Psoas muscle (tissue), 8 donors: ENCODE data around the gene CEBPG. TPM values are rescaled to one million over a fixed set of nuclear protein-coding genes. Genes with fewer than 3 reads are reported as not detected.

Experiments used
- ATAC-seq, 4 donors: fragments of 200-7000 bp; cut with Tn5 transposase; one replicate each; pipeline ENCODE4 v1.9.1; 2020; ENCODE audit warnings: moderate library complexity in 3 of 4, mild to moderate bottlenecking in 2 of 4
- DNase-seq, 2 donors: peaks; one replicate each; pipeline ENCODE4 v3.0.0-alpha.2; 2020
- H3K27ac ChIP-seq: fragments of 200-600 bp; one replicate; pipeline ENCODE4 v1.8.0; 2022
- H3K27me3 ChIP-seq, 3 donors: fragments of 200-600 bp in 1 of 3; one replicate each; pipeline versions ENCODE4 v1.6.1 to v1.8.0; 2013 to 2022; ENCODE audit warnings: low read length in 2 of 3, mild to moderate bottlenecking in 2 of 3, moderate library complexity in 1 of 3; ENCODE audit not compliant: insufficient read depth in 3 of 3
- H3K36me3 ChIP-seq, 2 donors: fragments of 200-600 bp in 1 of 2; one replicate each; pipeline versions ENCODE4 v1.6.1 to v1.8.0; 2013 to 2022; ENCODE audit warnings: low read depth in 1 of 2, mild to moderate bottlenecking in 1 of 2, moderate library complexity in 1 of 2; ENCODE audit not compliant: insufficient read depth in 1 of 2
- H3K4me1 ChIP-seq: fragments of 200-600 bp; one replicate; pipeline ENCODE4 v1.8.0; 2022
- H3K4me3 ChIP-seq: fragments of 200-600 bp; one replicate; pipeline ENCODE4 v1.8.0; 2022; ENCODE audit warnings: mild to moderate bottlenecking
- H3K9me3 ChIP-seq: fragments of 200-600 bp; one replicate; pipeline ENCODE4 v1.8.0; 2022
- CTCF ChIP-seq: fragments of 200-600 bp; IDR thresholded peaks from one replicate; pipeline ENCODE4 v1.8.0; 2022; ENCODE audit warnings: antibody characterized with exemption
- WGBS, 3 donors: extraction: QIAGEN DNeasy Blood & Tissue Kit; methylation state at CpG; one replicate each; pipeline versions ENCODE4 v1.1.6 to v1.1.7; 2013; 5-methylcytosine and 5-hydroxymethylcytosine counted together
- intact Hi-C, 2 donors: fragments of 100-400 bp; cut with DNase I; formaldehyde crosslinking; loops; one replicate each; pipeline versions ENCODE4 v1.11.0 to v1.14.2; 2022
- polyA plus RNA-seq, 3 donors: library from polyadenylated mRNA; stranded (reverse); fragments of 200-250 nt; gene quantifications; one replicate each; pipeline ENCODE4 v1.2.3, GENCODE V29; 2013
- total RNA-seq, 4 donors: library from RNA; stranded (reverse); fragmentation: NEBNext Ultra II Directional in 2 of 4; extraction: Animal tissue kit (Norgen Biotek cat#: 25700) in 2 of 4; gene quantifications; one replicate each; pipeline versions ENCODE4 v1.2.1 to v1.2.4, GENCODE V29; 2021 to 2023
- donor health status: healthy with polysubstance abuse.
- donor health status: DM: no; HTN: no; CAD: no; lungs with moderate emphysema.
- donor health status: Bipolar disorder and iron deficiency.
- donor health status: healthy.
- donor health status: DM: yes; HTN: yes; CAD: no.
- donor health status: DM: no; HTN: no; CAD: no.
- donor health status: DM: no; HTN: no; CAD: no.
- donor health status: DM: yes; HTN: yes; CAD: no.

Gene CEBPG
- total and polyA plus RNA-seq, 7 donors: 29.9 to 95.7 (median 50.1) TPM

- Histone ChIP-seq H3K27ac (no peak overlapping the region), H3K36me3 (no peaks in the 10 kb centered on the region), H3K4me1 (no peaks in the 10 kb centered on the region), H3K4me3 (no peak overlapping the region), H3K27me3 (peaks cover 0 to 2% (median 0%) of the 10 kb centered on the region in 3 donors), H3K9me3 (no peaks in the 10 kb centered on the region)
- intact Hi-C loops: loop anchor here in 1 of 2 donors (5.0 kb wide), 1 partner anchor 39 kb away; no protein-coding TSS in a partner anchor
- TF ChIP-seq CTCF: no peak
- 76 to 83% (median 78%) methylated on average over 6 of the region's 6 CpGs for WGBS, 3 donors
- no peak for ATAC-seq
- no peak for DNase-seq
These were observed 7.4 kb upstream of the CEBPG start for GRCh38 chr19:33366127-33366526.

- Histone ChIP-seq H3K36me3 (no peaks in the 10 kb centered on the region), H3K27ac (no peak overlapping the region), H3K4me1 (no peaks in the 10 kb centered on the region), H3K4me3 (no peak overlapping the region), H3K27me3 (peaks cover 0 to 2% (median 0%) of the 10 kb centered on the region in 3 donors), H3K9me3 (no peaks in the 10 kb centered on the region)
- 72 to 86% (median 84%) methylated on average over 5 of the region's 5 CpGs for WGBS, 3 donors
- intact Hi-C loops: loop anchor here in 1 of 2 donors (5.0 kb wide), 1 partner anchor 40 kb away; no protein-coding TSS in a partner anchor
- DNase-seq (no peak), ATAC-seq (no peak)
- no peak for TF ChIP-seq CTCF
These were observed 6.6 kb upstream of the CEBPG start for GRCh38 chr19:33366897-33367296.

GRCh38 chr19:33368074-33368864, 5.2 kb upstream of the CEBPG start:
- Histone ChIP-seq H3K4me3 (no peak overlapping the region), H3K27ac (no peak overlapping the region), H3K9me3 (no peaks in the 10 kb centered on the region), H3K27me3 (peaks cover 0 to 2% (median 0%) of the 10 kb centered on the region in 3 donors), H3K4me1 (no peaks in the 10 kb centered on the region), H3K36me3 (no peaks in the 10 kb centered on the region)
- 55 to 71% (median 71%) methylated on average over 5 of the region's 5 CpGs for WGBS, 3 donors
- intact Hi-C loops: loop anchor here in 1 of 2 donors (5.0 kb wide), 1 partner anchor 41 kb away; no protein-coding TSS in a partner anchor
- no peak for DNase-seq
- ATAC-seq: peak in 1 of 4 donors; percentile 43
- no peak for TF ChIP-seq CTCF

- peak overlapping the region; percentile 63 for H3K27ac ChIP-seq
- intact Hi-C loops: loop anchor here (5.0 kb wide), 1 partner anchor 68 kb away; the partner anchor contains the start of gene CEBPA (in 2 of the 2)
- no peak for TF ChIP-seq CTCF
These were observed 2.7 kb upstream of the CEBPG start for GRCh38 chr19:33370783-33371182.

More at GRCh38 chr19:33370783-33371182, 2.7 kb upstream of the CEBPG start:
- WGBS, 3 donors: 33 to 63% (median 46%) methylated on average over 4 of the region's 4 CpGs
- DNase-seq (no peak), ATAC-seq (peak in 2 of 4 donors; percentile 5 to 41)
- Histone ChIP-seq H3K4me3 (no peak overlapping the region), H3K36me3 (no peaks in the 10 kb centered on the region), H3K4me1 (peaks cover 12% of the 10 kb centered on the region), H3K9me3 (no peaks in the 10 kb centered on the region), H3K27me3 (peaks cover 0 to under 1% (median 0%) of the 10 kb centered on the region in 3 donors)
